ENCODE measurements around the gene ST6GALNAC3. TPM values are rescaled to one million over a fixed set of nuclear protein-coding genes. Genes with fewer than 3 reads are reported as not detected.

The ST6GALNAC3 gene
- total and polyA plus RNA-seq, 11 donors: 2.5 to 7.7 (median 4.4) TPM

DNA sequence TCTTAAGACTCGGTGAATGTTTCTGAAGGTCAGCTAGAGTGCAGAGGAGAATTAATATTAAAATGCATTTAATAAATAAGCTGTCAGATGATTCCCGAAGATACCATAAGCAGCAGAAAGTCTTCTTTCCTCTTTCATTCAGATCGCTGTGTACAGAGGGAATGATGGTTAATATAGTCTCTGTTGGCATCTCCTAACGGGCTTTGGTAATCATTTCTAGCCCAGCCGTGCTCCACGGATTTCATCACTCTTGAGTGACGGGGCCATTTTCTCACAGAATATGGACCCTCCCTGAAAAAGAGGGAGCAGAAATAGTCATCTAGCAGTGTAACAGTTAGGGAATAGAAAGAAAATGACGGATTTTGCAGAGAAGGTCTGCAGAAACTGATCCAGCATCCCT is 103.1 kb downstream of the ST6GALNAC3 start:
- no peak overlapping the region for H3K27ac ChIP-seq
- intact Hi-C loops (cut with DNase I): no loop called here
- H3K9me3 ChIP-seq: peaks cover 0 to 11% (median 0%) of the 10 kb centered on the region in 12 donors
- H3K27me3 ChIP-seq: no peaks in the 10 kb centered on the region
- no peak for ATAC-seq
- H3K36me3 ChIP-seq: no peaks in the 10 kb centered on the region
- DNase-seq: no peak
- TF ChIP-seq, protein P1, sequence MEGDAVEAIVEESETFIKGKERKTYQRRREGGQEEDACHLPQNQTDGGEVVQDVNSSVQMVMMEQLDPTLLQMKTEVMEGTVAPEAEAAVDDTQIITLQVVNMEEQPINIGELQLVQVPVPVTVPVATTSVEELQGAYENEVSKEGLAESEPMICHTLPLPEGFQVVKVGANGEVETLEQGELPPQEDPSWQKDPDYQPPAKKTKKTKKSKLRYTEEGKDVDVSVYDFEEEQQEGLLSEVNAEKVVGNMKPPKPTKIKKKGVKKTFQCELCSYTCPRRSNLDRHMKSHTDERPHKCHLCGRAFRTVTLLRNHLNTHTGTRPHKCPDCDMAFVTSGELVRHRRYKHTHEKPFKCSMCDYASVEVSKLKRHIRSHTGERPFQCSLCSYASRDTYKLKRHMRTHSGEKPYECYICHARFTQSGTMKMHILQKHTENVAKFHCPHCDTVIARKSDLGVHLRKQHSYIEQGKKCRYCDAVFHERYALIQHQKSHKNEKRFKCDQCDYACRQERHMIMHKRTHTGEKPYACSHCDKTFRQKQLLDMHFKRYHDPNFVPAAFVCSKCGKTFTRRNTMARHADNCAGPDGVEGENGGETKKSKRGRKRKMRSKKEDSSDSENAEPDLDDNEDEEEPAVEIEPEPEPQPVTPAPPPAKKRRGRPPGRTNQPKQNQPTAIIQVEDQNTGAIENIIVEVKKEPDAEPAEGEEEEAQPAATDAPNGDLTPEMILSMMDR (IDR thresholded peaks at IDR 0.05): no peak
- no peak for TF ChIP-seq POLR2A (IDR thresholded peaks at IDR 0.05)
- H3K4me3 ChIP-seq: no peak overlapping the region
- no peaks in the 10 kb centered on the region for H3K4me1 ChIP-seq
- 89 to 94% (median 92%) methylated on average over 8 of the region's 8 CpGs for WGBS, 4 donors

DNA sequence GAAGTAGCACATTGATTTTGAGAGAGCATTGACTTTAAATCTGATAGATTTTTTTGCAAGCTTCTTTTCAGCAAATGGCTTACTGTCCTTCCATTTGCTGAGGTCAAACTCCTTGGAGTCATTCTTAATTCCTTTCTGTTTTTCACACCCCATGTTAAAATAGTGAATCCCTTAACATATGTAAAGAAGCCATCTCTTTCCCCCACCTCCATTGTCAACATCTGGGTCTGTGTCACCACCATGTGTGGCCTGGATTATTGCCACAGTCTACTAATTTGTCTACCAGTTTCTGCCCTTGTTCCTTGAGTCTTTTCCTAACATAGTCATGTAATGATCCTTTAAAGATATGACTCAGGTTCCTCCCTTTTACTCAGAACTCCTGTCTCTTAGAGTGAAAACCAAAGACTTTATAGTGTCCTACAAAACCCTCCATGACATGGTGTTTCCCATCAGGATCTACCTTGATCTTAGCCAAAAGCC is 104.7 kb downstream of the ST6GALNAC3 start:
- Histone ChIP-seq H3K4me3 (no peak overlapping the region), H3K27me3 (no peaks in the 10 kb centered on the region), H3K4me1 (no peaks in the 10 kb centered on the region), H3K36me3 (no peaks in the 10 kb centered on the region), H3K27ac (no peak overlapping the region), H3K9me3 (peaks cover 0 to 7% (median 0%) of the 10 kb centered on the region in 12 donors)
- TF ChIP-seq, protein P1 (IDR thresholded peaks at IDR 0.05): no peak
- no peak for TF ChIP-seq POLR2A (IDR thresholded peaks at IDR 0.05)
- DNase-seq (no peak), ATAC-seq (no peak)
- intact Hi-C loops (cut with DNase I): no loop called here

DNA sequence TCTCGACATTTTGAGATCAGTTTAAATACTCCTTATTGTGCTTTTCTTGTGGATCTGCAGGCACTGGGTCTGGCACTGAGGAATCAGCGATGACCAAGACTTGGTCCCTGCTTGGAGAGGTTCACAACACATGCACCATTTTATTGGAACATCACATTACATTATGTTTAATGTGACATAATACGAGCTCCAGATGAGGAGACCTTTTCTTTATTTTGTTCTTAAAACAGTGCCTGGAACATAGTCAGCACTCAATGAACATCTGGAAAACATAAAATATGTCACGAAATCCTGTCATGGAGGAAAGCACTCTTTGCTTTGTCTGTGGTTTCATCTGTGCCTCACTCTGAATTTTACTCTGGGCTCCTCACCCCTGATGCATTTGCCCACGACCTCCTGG is 110.7 kb downstream of the ST6GALNAC3 start:
- H3K9me3 ChIP-seq: peaks cover 0 to 4% (median 0%) of the 10 kb centered on the region in 12 donors
- TF ChIP-seq, protein P1 (IDR thresholded peaks at IDR 0.05): no peak
- no peak for TF ChIP-seq POLR2A (IDR thresholded peaks at IDR 0.05)
- intact Hi-C loops (cut with DNase I): no loop called here
- no peak overlapping the region for H3K27ac ChIP-seq
- ATAC-seq: no peak
- no peaks in the 10 kb centered on the region for H3K27me3 ChIP-seq
- 74 to 91% (median 83%) methylated on average over 5 of the region's 5 CpGs for WGBS, 4 donors
- no peaks in the 10 kb centered on the region for H3K4me1 ChIP-seq
- H3K4me3 ChIP-seq: no peak overlapping the region
- no peaks in the 10 kb centered on the region for H3K36me3 ChIP-seq
- DNase-seq: no peak

GRCh38 chr1:76186554-76187170 is 112.1 kb downstream of the ST6GALNAC3 start:
- no peaks in the 10 kb centered on the region for H3K4me1 ChIP-seq
- no peaks in the 10 kb centered on the region for H3K27me3 ChIP-seq
- no peaks in the 10 kb centered on the region for H3K36me3 ChIP-seq
- TF ChIP-seq, protein P1 (IDR thresholded peaks at IDR 0.05): no peak
- TF ChIP-seq POLR2A (IDR thresholded peaks at IDR 0.05): no peak
- DNase-seq (no peak), ATAC-seq (no peak)
- H3K4me3 ChIP-seq: no peak overlapping the region
- WGBS, 4 donors: 69 to 72% (median 70%) methylated on average over 6 of the region's 6 CpGs
- H3K27ac ChIP-seq: no peak overlapping the region
- intact Hi-C loops (cut with DNase I): no loop called here
- H3K9me3 ChIP-seq: no peaks in the 10 kb centered on the region

All from heart left ventricle (tissue), 16 donors.